Mesodermal cell (in vitro differentiated cells): ENCODE data around the gene ACKR1. TPM values are rescaled to one million over a fixed set of nuclear protein-coding genes. Genes with fewer than 3 reads are reported as not detected.

Experiments
- H3K27ac ChIP-seq: 2 replicates; pipeline ENCODE4 v1.7.0; 2013; ENCODE audit warnings: mild to moderate bottlenecking, low read depth, low read length, moderate library complexity; ENCODE audit not compliant: severe bottlenecking
- H3K36me3 ChIP-seq: 2 replicates; pipeline ENCODE4 v1.7.1; 2013; ENCODE audit warnings: mild to moderate bottlenecking, low read length, moderate library complexity; ENCODE audit not compliant: control insufficient read depth, insufficient read depth
- H3K4me1 ChIP-seq: one replicate; pipeline ENCODE4 v1.7.1; 2013; ENCODE audit warnings: mild to moderate bottlenecking, low read length; ENCODE audit not compliant: insufficient read depth, control insufficient read depth, poor library complexity, severe bottlenecking
- H3K4me3 ChIP-seq: 2 replicates; pipeline ENCODE4 v1.7.0; 2013; ENCODE audit warnings: low read length, control low read depth, mild to moderate bottlenecking; ENCODE audit not compliant: insufficient read depth, poor library complexity, severe bottlenecking; ENCODE audit errors: extremely low read depth
- H3K9me3 ChIP-seq: 2 replicates; pipeline ENCODE4 v1.7.1; 2013; ENCODE audit warnings: mild to moderate bottlenecking, low read length, moderate library complexity; ENCODE audit not compliant: control insufficient read depth
- WGBS, 2 experiments: methylation state at CpG; one replicate each; pipeline ENCODE4 v1.1.5; 2013; ENCODE audit warnings: missing lambda C conversion rate in 2 of 2; ENCODE audit not compliant: insufficient coverage in 2 of 2; 5-methylcytosine and 5-hydroxymethylcytosine counted together
- polyA plus RNA-seq, 2 experiments: library from polyadenylated mRNA; stranded (reverse); fragments of 50-300 nt; gene quantifications; one replicate each; pipeline ENCODE4 v1.2.3, GENCODE V29; 2013

ACKR1 gene, protein sequence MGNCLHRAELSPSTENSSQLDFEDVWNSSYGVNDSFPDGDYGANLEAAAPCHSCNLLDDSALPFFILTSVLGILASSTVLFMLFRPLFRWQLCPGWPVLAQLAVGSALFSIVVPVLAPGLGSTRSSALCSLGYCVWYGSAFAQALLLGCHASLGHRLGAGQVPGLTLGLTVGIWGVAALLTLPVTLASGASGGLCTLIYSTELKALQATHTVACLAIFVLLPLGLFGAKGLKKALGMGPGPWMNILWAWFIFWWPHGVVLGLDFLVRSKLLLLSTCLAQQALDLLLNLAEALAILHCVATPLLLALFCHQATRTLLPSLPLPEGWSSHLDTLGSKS
- polyA plus RNA-seq (2013, experiment 1 of 2): 1.5 TPM
- polyA plus RNA-seq (2013, experiment 2 of 2): 1.6 TPM

DNA sequence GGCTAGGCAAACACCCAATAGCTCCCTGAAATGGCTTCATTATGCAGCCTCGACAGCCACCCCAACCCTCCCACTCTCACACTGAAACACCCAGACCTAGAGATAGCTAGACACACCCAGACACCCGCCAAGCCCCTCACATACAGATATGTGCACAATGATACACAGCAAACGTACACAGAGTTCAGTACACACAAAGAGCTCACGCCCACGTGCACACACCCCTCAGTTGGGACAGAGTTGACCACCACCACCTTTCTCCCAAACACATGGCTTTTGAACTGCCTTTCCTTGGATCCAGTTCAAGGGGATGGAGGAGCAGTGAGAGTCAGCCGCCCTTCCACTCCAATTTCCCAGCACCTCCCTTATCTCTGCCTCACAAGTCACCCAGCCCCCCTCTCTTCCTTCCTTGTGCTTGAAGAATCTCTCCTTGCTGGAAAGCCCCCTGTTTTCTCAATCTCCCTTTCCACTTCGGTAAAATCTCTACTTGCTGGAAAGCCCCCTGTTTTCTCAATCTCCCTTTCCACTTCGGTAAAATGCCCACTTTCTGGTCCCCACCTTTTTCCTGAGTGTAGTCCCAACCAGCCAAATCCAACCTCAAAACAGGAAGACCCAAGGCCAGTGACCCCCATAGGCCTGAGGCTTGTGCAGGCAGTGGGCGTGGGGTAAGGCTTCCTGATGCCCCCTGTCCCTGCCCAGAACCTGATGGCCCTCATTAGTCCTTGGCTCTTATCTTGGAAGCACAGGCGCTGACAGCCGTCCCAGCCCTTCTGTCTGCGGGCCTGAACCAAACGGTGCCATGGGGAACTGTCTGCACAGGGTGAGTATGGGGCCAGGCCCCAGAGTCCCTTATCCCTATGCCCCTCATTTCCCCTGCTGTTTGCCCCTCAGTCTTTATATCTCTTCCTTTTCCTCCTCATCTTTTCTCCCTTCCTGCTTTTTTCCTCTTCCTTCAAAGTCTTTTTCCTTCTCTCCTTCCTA, at the start of gene ACKR1:
Gene ACKR1, plus strand, starts transcription at position 715 of the 981 bp plus-strand sequence. Its CDS starts 85 bp downstream, at position 800.
- H3K27ac ChIP-seq: no peak within 1 kb of the TSS
- H3K36me3 ChIP-seq: no peaks in the 10 kb centered on the region
- no peak within 1 kb of the TSS for H3K4me3 ChIP-seq
- H3K4me1 ChIP-seq: peaks cover 2% of the 10 kb centered on the region
- 87 to 88% methylated on average over 9 to 12 of the region's 13 CpGs for WGBS, 2 experiments
- no peaks in the 10 kb centered on the region for H3K9me3 ChIP-seq

GRCh38 chr1:159161001-159161718, 43.5 kb upstream of the ACKR1 start:
- 6 to 9% methylated on average over 4 of the region's 4 CpGs for WGBS, 2 experiments
- no peak overlapping the region for H3K27ac ChIP-seq
- no peak overlapping the region for H3K4me3 ChIP-seq

GRCh38 chr1:159161719-159162026, 43.0 kb upstream of the ACKR1 start:
- no peak overlapping the region for H3K27ac ChIP-seq
- H3K36me3 ChIP-seq: no peaks in the 10 kb centered on the region
- no peak overlapping the region for H3K4me3 ChIP-seq
- H3K9me3 ChIP-seq: no peaks in the 10 kb centered on the region
- WGBS, 2 experiments: 100% methylated on average over 1 of the region's 1 CpG; no CpG with 5 or more reads in 1 of the 2 experiments
- no peaks in the 10 kb centered on the region for H3K4me1 ChIP-seq

More at GRCh38 chr1:159161001-159161718, 43.5 kb upstream of the ACKR1 start:
- H3K4me1 ChIP-seq: no peaks in the 10 kb centered on the region
- no peaks in the 10 kb centered on the region for H3K36me3 ChIP-seq
- H3K9me3 ChIP-seq: no peaks in the 10 kb centered on the region

DNA sequence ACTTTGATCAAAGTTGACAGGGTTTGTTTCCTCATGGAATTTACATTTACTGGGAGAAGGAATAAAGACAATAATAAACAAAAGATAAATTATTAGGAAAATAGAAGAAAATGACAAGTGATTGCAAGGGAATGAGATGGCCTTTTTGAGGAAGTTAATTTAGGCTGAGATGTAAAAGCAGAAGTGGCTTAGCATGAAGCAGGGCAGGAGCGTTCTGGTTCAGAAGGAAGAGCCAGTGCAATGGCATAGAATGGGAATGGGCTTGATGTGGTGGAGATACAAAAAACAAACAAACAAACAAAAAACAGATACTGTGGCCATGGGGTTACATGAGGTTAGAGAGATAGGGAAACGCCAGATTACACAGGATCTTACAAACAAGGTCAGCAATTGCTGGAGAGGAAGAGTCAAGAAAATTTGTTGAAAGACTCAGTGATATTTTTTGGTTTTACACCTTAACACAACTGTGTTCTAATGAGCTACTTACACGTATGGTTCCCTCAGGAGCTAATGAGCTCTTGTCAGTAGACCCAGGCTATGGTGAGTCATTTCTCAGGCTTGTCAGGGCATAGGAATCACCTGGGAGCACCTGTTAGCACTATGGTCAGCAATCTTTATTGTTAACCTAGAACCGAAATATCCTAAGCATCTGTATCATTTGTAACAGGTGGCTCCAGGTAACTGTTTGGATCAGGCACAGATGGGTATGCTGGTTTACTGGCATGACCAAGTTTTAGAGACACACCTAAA, 42.0 kb upstream of the ACKR1 start:
- Histone ChIP-seq H3K27ac (no peak overlapping the region), H3K36me3 (no peaks in the 10 kb centered on the region), H3K4me1 (no peaks in the 10 kb centered on the region), H3K4me3 (no peak overlapping the region), H3K9me3 (no peaks in the 10 kb centered on the region)
- 78 to 89% methylated on average over 1 to 2 of the region's 4 CpGs for WGBS, 2 experiments

DNA sequence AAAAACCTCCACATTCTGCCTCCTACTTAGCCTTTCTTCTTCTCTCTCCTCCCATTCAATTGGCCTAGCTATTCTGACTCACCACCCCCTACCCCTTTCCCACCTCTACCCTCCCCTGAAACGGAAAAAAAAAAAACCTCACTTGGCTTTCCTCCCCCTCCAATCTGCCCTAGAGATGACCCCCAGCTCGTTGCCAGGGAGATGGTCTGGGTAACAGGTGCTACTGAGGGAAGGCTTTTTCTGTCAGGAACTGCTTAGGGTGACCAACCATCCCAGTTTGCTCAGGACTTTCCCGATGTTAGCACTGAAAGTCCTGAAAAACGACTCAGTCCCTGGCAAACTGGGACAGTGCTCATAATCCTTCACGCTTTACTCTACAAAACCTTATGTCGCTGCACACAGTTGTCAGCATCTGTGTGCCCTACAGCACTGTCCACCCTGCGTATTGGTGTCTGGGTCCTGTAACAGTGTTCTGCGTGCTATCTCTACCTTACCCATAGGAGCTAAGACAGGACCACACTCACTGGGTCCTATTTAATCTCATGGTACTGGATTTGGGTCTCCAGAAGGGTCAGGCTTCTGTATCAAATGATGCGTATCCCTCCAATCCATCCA, 41.0 kb upstream of the ACKR1 start:
- H3K36me3 ChIP-seq: no peaks in the 10 kb centered on the region
- WGBS, 2 experiments: 65 to 77% methylated on average over 7 to 8 of the region's 9 CpGs
- H3K9me3 ChIP-seq: no peaks in the 10 kb centered on the region
- no peak overlapping the region for H3K27ac ChIP-seq
- H3K4me3 ChIP-seq: no peak overlapping the region
- H3K4me1 ChIP-seq: no peaks in the 10 kb centered on the region

- no peak overlapping the region for H3K27ac ChIP-seq
- no peaks in the 10 kb centered on the region for H3K9me3 ChIP-seq
- peaks cover under 1% of the 10 kb centered on the region for H3K4me1 ChIP-seq
- H3K4me3 ChIP-seq: no peak overlapping the region
- WGBS, 2 experiments: 58 to 90% methylated on average over 1 to 3 of the region's 4 CpGs
- H3K36me3 ChIP-seq: no peaks in the 10 kb centered on the region
These were observed 36.6 kb upstream of the ACKR1 start for GRCh38 chr1:159168043-159168442.

GRCh38 chr1:159170639-159171038, 34.0 kb upstream of the ACKR1 start:
- 81 to 86% methylated on average over 4 to 5 of the region's 5 CpGs for WGBS, 2 experiments
- no peaks in the 10 kb centered on the region for H3K36me3 ChIP-seq
- H3K4me3 ChIP-seq: peak overlapping the region; percentile 60
- H3K27ac ChIP-seq: no peak overlapping the region
- H3K4me1 ChIP-seq: peaks cover 6% of the 10 kb centered on the region
- no peaks in the 10 kb centered on the region for H3K9me3 ChIP-seq

GRCh38 chr1:159171254-159171687, 33.4 kb upstream of the ACKR1 start, which contains the start of gene CADM3:
Gene CADM3 (plus strand): TSS chr1:159171615. CDS start chr1:159171766, 151 bp downstream.
- Histone ChIP-seq H3K4me1 (peaks cover 6% of the 10 kb centered on the region), H3K36me3 (no peaks in the 10 kb centered on the region), H3K4me3 (peak within 1 kb of the TSS; percentile 60), H3K9me3 (no peaks in the 10 kb centered on the region), H3K27ac (peak within 1 kb of the TSS; percentile 13)
- 1 to 3% methylated on average over 13 to 16 of the region's 29 CpGs for WGBS, 2 experiments

- H3K27ac ChIP-seq: peak overlapping the region; percentile 13
- 0 to 1% methylated on average over 10 to 21 of the region's 49 CpGs for WGBS, 2 experiments
These were observed 32.8 kb upstream of the ACKR1 start for GRCh38 chr1:159171688-159172501.

More at GRCh38 chr1:159171688-159172501, 32.8 kb upstream of the ACKR1 start:
- Histone ChIP-seq H3K9me3 (no peaks in the 10 kb centered on the region), H3K36me3 (no peaks in the 10 kb centered on the region), H3K4me1 (peaks cover 6% of the 10 kb centered on the region), H3K4me3 (peak overlapping the region; percentile 60)
